EH (cell line): ENCODE measurements around the gene PDE6B.
"Not testable (repeated sequence)": the region's sequence is repeated elsewhere in the genome, so short reads cannot be mapped to it uniquely, and the experiment has no call there.

Experiments
- DNase-seq: peaks from one replicate; pipeline ENCODE4 v3.0.0-alpha.2; 2015; ENCODE audit warnings: low read depth

The PDE6B gene

DNA sequence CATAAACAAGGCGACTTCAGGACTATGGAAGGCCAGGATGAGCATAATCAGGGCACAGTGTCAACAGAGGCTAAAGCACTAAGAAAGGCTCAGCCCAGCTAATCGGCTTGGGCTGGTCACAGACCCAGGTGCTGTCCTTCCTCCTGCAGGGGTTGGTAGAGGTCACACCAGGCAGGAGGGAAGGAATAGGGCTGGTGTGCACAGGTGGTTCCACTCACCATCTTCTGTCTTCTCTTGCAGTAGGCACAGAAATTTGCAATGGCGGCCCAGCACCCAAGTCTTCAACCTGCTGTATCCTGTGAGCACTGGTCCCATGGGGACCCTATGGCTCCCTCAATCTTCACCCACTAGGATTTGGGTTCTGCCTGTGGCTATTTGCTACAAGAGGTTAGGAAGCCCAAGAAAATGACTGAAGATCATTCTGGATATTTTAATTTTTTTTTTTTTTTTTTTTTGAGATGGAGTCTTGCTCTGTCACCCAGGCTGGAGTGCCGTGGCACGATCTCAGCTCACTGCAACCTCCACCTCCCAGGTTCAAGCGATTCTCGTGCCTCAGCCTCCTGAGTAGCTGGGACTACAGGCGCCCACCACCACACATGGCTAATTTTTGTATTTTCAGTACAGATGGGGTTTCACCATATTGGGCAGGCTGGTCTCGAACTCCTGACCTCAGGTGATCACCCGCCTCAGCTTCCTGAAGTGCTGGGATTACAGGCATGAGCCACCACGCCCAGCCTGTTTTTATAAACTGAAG, 44.6 kb downstream of the PDE6B start:
- DNase-seq: not testable (repeated sequence)

DNA sequence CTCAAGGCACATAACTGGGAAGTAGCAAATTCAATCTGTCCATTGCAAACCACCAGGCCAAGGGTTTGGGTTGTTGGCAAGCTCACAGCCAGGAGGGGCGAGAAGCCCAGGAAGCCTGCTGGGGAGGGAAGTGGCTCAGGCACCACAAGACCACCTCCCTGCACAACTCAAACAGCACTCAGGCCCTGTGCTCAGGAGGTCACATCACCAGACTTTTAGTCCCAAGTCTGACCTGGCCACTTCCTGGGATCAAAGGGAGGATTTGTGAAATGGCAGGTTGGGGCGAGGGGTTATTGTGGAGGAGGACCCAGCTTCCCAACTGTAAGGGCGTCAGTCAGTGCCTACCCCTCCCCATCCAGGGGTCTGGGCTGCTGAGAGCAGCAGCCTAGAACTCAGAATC, 46.4 kb downstream of the PDE6B start:
- no peak for DNase-seq

DNA sequence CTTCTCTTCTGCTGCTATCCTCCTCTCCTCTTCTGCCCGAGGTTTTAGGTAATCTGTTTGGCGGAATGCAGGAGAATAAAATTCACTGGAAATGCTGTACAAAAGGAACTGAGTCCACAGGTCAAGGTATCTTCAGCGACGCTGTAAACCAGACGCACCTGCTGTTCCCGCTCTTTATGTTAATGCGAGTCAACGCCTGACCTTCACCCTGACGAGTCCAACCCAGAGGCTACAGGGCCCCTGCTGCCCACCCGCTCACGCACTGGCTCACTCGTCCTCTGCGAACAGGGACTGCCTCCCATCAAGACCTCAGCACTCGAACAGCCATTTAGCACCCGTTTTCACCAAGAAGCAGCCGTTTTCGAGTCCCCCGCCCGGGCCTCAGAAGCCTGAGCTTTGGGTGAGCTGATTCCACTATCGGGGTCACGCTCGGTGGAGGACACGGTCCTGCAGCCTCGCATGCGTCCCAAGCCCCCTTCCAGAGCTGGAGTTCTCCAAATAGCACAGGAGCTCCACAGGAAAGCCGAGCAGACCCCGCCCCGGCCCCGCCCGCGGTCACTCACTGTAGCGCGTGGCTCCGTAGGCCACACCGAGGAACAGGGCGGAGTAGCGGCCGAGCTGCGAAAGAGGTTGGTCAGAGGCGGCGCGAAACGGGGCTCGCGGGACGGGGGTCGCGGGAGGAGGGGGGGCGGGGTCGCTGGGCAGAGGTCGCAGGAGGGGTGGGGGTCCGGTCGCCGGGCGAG, 48.1 kb downstream of the PDE6B start:
- DNase-seq: peak; percentile 38

DNA sequence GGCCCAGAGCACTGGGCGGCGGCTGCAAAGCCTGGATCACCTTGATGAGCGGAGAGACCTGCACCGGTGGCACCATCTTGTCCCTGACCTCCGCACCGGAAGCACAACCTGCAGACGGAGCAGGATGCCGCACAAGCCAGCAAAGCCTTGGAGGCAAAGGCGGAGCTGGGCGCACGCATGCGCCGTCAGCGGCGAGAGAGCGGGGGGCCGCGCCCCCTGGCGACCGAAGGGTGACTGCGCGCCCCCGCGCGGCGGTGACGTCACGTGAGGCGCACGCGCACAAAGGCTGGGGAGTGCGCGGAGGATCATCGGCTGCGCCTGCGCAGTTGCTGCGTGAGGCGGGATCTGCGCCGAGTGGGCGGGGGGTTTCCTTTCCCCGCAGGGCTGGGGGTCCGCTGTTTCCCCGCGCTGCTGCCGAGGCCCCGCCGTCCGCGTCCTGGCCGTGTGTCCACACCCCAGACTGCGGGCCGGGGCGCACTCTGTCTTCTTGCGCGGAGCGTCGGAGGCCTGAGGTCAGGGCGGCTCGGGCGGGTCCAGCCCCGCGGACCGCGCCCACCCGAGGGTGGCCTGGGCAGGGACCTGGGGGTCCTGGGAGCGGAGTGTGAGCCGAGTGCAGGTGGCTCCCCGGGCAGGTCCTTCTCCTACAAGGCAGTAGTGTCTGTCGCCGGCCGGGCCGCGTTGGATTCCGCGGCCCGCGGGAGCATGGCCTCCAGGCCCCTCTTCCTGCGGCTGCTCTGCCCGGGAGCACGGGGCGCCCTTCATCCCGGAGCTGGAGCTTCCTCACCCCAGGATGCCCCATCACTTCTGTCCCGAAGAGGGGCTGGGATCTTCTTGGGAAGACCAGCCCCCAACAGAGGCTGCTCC, 49.0 kb downstream of the PDE6B start, which contains the start of the genes ATP5ME and MYL5:
Gene ATP5ME (minus strand): TSS at position 105 of the 864 bp plus-strand sequence. CDS start 29 bp downstream, at position 76.
Gene MYL5 (plus strand): TSS at position 371 of the 864 bp plus-strand sequence. CDS start 3,485 bp downstream, outside the sequence.
- peak; percentile 95 for DNase-seq

DNA sequence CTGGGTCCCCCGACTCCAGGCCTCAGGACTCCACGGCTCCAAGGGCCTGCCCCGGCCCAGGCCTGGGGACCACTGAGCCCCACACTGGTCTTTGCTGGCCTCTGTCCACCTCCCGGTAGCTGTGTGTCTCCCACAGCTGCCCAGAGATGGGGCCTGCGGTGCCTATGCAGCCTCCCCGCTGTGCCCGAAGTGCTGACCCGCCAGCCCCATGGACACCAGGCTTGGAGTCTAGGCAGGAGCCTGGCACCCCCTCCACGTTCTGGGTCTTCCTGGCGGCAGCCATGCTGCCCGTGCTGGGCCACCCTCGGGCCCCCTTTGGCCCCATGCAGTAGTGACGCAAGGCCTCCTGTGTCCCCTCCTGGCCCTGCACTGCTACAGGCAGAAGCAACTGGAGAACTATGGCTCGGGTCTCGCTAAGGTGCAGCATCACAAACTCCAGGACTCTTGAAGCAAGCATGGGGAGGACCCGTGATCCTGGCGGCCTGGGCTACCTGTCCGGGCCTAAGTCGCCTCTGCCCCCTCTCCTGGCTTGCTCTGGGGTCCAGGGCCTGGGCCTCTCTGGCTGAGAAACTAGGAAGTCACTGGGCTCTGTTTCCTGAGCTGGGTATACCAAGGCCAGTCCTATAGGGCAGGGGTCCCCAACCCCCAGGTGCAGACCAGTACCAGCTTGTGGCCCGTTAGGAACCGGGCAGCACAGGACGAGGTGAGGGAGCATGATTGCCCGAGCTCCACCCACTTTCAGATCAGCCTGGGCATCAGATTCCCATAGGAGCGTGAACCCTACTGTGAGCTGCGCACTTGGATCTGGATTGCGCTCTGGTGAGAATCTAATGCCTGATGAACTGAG, 49.9 kb downstream of the PDE6B start:
- no peak for DNase-seq

DNA sequence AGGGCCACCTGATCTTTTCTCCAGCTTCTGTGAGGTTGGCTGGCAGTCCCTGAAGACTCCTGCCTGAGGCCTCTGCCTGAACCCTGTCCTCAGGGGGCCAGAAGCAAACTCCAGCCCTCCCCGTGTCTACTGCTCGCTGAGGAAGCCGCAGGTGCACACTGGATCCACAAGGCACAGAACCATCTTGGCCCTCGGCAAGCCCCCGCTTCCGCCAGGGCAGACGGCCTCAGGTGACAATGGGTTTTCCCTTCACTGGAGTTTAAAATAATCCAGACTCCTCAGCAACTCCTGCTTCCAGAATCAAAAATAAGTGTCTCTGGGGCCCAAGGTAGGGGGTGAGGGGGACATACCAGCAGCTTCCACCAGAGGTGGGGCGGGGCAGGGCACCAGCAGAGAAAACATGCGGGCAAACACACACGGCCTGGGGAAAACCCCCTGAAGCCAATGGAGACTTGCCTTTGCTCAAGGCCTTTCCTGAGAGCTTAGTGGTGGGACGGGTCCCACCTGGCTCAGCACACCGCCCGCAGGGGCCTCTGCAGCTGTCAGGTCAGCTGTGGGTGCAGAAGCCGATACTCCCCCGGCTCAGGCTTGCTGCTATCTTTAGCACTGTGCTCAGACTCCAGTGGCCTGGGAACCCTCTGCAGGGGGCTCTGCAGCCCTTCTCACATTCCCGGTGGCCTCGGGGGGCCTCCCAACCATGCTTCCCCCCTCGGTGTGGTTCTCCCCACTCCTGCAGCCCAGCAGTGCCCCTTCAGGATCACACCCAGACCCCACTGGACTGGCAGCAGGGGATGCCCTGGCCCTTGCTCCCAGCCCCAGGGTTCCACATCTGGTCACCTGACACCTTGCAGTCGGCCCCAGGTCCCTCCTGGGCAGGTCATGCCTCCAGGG, 50.9 kb downstream of the PDE6B start:
- no peak for DNase-seq

DNA sequence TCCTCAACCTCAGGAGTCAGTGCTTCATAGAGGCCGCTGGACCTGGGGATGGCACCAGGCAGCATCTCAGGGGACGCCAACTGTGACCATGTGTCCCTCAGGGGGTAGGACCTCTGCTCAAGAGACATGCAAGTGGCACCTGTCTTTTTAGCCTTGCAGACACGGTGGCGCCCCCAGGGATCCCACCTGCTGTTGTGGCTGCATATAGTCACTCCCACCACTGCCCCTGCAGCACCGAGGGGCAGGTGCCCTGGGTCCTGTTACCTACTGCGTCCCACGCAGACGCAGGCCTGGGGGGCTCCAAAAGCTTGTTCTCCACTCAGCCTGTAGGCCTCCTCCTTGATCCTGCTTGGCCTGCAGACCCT, 51.5 kb downstream of the PDE6B start:
- DNase-seq: no peak

DNA sequence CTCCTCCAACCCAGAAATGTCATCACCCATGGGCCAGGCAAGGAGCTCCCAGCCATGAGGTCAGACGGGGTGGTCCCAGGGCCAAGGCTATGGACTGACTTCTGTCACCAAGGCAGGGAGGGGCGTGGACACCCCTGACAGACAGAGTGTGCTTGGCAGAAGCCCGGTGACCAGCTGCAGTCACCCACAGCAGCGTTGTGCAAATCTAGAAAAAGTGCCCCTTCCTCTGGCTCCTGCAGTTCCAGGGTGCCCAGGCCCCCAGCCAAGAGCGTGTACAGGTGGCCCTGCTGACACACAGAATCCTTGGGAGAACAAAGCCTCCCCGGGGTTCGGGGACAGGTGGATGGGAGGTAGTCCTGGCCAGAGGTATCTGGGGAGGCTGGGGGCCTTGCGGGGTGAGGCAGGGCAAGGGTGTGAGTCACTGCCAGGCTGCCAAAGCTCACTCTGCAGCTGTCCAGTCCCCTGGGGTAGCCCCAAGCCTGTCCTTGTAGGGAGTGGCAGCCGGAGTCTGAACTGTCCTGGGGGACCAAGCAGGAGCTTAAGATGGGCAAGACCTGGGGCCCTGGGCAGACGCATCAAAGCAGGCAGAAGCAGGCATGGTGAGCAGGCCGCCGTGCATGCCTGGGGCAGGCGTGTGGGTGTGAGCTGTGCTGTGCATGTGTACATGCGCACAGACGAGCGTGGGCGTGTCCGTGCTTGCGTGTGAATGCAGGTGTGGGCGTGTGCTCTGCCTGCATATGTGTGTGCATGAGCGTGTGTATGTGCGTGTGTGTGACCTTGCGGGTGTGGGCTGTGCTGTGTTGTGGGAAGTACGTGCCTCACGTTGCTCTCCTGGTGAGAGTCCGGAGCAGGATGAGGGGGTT, 52.3 kb downstream of the PDE6B start:
- DNase-seq: no peak

DNA sequence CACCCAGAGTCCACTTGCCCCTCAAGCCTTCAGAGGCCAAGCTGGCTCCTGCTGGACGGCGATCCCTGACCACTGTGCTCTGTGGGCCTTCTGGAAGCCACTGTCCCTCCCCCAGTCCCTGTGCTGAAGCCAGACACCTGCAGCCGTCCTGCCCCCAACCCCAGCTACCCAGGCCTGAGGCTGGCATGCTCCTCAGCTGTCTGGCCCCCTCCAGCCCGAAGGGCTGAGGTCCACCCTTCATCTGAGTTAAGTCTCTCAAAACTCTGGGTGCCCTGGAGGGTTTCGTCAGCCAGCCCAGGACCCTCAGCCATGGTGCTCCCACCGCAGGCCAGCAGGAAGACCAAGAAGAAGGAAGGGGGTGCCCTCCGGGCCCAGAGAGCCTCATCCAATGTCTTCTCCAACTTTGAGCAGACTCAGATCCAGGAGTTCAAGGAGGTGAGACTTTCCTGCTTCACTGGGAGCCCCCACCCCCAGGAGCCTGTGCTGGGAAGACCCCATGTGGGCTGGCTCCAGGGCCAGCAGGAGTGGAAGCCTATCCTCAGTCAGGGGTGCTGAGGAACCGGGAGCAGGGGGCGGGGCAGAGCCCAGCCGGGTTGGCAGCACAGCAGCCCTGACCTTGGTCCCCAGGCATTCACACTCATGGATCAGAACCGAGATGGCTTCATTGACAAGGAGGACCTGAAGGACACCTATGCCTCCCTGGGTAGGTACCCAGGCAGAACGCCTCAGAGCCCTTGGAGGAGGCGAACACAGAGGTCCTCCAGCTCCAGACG, 53.1 kb downstream of the PDE6B start:
- DNase-seq: no peak

DNA sequence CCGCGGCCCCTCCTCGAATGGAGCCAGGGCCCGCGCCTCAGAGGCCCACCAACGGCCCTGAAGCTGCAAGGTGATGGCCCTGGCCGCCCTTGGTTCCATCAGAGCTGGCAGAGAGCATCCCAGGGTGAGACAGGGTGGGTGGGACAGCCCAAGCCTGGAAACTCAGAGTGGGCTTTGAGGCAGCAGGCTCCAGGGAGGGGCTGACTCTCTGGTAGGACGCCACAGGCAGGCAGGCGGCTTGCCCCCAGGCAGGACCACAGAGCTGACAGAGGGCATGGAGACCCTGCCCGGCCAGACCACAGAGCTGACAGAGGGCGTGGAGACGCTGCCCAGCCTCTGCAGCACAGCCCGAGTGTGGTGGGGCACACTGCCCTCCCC, 53.7 kb downstream of the PDE6B start:
- DNase-seq: no peak

DNA sequence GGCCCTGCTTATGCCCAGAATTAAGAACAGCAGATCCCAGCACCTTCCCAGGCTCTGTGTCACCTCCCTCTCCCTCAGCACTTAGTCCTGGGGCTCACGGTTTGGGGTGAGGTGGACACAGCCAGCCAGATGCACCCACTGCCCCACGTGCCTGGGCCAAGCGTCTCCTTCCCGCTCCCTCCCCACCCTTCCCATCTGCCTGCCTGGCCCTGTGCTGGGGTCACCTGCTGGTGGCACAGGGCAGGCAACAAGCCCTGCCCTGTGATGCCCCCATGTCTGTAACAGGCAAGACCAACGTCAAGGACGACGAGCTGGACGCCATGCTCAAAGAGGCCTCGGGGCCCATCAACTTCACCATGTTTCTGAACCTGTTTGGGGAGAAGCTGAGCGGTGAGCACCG, 54.3 kb downstream of the PDE6B start:
- no peak for DNase-seq

DNA sequence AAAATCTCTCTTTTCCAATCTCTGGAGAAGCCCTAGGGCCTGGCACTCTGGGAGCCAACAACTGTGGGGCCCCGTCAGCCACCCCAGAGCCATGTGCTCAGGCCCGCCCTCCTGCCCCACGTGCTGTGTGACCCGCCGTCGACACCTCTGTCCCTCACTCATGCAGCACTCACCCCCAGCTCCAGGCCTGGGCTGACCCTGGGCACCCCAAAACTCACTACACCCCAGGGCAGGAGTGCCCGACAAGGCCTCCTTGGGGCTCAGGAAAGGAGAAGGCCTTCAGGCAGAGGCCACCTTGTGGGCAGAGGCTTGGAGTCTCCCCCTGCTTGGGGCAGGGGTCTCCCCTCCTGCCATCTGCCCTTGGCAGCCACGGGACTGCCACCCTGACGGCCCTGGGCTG, 54.7 kb downstream of the PDE6B start:
- DNase-seq: no peak

DNA sequence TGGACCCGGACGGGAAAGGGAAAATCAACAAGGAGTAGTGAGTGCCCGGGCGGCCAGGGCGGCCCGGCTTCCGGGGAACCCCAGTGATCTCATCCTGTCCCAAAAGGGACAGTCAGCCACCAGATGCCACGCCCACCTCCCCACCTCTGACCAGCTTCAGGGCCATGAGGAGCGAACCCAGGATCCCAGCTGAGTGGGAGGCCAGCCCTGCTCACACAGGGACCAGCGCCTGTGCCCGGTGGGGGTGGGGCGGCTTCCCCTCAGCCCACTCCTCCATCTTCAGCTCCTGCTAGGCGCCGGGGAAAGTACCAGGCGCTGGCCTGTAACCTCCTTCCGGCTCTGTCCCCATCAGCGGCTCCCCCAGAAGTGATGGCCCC, 55.2 kb downstream of the PDE6B start:
- DNase-seq: peak; percentile 50

DNA sequence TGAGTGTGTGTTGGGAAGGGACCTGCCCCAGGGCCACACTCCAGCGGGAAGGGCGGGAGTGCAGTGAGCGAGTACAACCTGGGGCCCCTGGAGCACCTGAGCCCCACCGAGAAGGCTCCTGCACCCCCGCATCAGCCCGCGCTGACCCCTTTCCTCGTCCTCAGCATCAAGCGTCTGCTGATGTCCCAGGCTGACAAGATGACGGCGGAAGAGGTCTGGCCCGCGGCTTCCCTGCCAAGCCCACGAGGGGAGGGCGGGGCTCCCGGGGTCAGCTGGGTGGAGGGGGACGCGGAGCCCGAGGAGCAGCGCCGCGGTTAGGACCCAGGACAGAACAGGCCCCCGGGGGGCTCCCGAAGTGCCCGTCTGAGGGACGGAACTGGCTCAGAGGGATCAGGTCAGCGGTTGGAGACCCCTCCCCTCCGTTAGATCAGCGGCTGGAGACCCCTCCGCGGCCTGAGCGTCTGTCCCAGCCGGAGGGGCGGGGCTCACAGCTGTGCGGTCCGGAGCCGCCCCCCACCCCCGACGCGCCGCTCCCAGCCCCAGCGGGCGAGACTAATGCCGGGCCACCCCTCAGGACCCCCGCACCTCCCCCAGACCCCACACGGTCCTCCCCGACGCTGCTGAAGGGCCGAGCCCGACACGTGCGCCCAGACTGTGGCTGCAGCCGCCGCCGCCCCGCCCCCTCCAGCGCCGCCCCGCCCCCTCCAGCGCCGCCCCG, 55.7 kb downstream of the PDE6B start:
- DNase-seq: peak; percentile 52

DNA sequence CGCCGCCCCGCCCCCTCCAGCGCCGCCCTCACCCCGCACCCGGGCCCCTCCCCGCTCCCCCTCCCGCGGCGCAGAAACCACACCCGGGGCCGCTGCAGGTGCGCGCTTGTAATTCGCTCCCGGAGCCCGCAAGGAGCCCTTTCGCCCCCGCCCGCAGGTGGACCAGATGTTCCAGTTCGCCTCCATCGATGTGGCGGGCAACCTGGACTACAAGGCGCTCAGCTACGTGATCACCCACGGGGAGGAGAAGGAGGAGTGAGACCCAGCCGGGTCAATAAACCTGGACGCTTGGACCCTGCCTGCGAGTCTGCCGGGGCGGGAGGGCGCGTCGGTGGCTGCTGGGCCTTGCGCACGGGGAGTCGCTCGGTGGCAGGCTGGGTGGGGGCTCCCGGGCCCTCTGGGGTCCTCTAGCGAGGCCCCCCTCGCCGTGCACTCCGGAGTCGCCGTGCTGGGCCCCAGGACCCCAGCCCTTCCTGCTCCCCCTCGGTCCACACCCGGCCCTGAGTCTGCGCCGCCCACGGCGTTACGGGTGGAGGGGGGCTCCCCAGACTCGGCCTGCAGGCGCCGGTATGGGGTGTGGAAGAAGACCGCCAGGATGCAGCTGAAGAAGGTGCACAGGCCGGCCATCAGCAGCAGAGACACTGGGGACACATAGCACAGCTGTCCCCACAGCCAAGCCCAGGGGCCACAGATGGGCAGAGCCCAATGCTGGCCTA, 56.5 kb downstream of the PDE6B start:
- no peak for DNase-seq

DNA sequence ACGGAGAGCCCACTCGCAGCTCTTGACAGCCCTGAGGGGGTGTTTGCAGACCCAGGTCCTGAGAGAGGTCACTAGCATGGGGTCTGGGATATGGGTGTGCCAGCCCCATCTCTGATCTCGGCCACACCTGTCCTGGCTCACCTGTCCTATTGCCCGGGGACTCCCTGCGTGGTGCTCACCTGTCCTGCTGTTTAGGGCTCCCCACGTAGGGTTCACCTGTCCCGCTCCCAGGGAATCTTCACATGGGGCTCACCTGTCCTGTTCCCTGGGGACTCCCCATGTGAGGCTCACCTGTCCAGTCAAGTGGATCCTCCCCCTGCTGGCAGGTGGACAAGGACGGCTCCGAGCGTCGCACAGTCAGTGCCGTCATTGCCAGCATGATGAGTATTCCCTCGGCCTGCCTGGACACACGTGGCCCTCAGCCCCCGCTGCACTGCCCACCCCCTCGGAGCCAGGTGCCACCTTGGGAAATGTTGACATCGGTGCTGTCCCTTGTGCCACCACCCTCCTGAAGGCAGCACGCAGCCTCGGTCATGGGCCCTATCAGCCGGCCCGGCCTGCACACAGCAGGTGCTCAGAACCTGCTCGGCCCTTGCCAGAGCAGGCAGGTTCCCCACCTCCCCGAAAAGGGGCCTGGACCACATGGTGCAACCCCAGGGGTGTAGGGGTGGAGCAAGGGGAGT, 57.3 kb downstream of the PDE6B start:
- DNase-seq: no peak
